K562 (cell line): ENCODE results near the gene HRH3. TPM values are rescaled to one million over a fixed set of nuclear protein-coding genes. Genes with fewer than 3 reads are reported as not detected.
A peak's percentile ranks its signal among the peaks of the same experiment; 100 is the strongest.

Experiments
- AFF4 ChIP-seq: sonication (generic); formaldehyde crosslinking; IDR thresholded peaks from 2 replicates; pipeline ENCODE4 v1.8.0; 2023; ENCODE audit warnings: mild to moderate bottlenecking, missing genetic modification reagents
- BCOR ChIP-seq: fragments of 450-650 bp; IDR thresholded peaks from 2 replicates; pipeline ENCODE4 v1.6.1; 2016
- CHD1 ChIP-seq: fragments of 200-600 bp; sonication (generic); IDR thresholded peaks from one replicate; pipeline ENCODE4 v1.6.1; 2012; ENCODE audit warnings: mild to moderate bottlenecking, moderate library complexity, low read length, inconsistent platforms
- ELF2 ChIP-seq: fragments of 250-450 bp; sonication (Bioruptor Pico); IDR thresholded peaks from 2 replicates; pipeline ENCODE4 v1.5.0; 2021; ENCODE audit warnings: mild to moderate bottlenecking
- FOS ChIP-seq: IDR thresholded peaks from 3 replicates; pipeline ENCODE4 v1.6.1; 2011; ENCODE audit not compliant: insufficient read length; ENCODE audit errors: extremely low read depth
- FOXA3 ChIP-seq, 2 experiments: fragments of 450-650 bp in 1 of 2; sonication (generic) in 1 of 2; formaldehyde crosslinking; IDR thresholded peaks in 1 of 2; conservative IDR thresholded peaks in 1 of 2; 2 replicates each; pipeline versions ENCODE4 v1.4.0 to v1.8.0; 2020 to 2022; ENCODE audit warnings: mild to moderate bottlenecking in 2 of 2, missing genetic modification reagents in 1 of 2
- GATAD2A ChIP-seq: fragments of 450-650 bp; IDR thresholded peaks from 2 replicates; pipeline ENCODE4 v1.6.1; 2017
- KAT2B ChIP-seq: IDR thresholded peaks from one replicate; pipeline ENCODE4 v1.6.1; 2012; ENCODE audit warnings: low read depth, mild to moderate bottlenecking, control low read depth, inconsistent platforms, low read length, moderate library complexity
- KLF6 ChIP-seq: fragments of 250-450 bp; sonication (Bioruptor Pico); IDR thresholded peaks from 2 replicates; pipeline ENCODE4 v1.4.0; 2020; ENCODE audit warnings: mild to moderate bottlenecking, moderate library complexity, borderline replicate concordance
- MAZ ChIP-seq, 2 experiments: fragments of 450-650 bp in 1 of 2; sonication (generic) in 1 of 2; formaldehyde crosslinking; IDR thresholded peaks in 1 of 2; conservative IDR thresholded peaks in 1 of 2; 2 replicates each; pipeline versions ENCODE4 v1.4.0 to v1.5.0; 2020; ENCODE audit warnings: mild to moderate bottlenecking in 1 of 2, missing genetic modification reagents in 1 of 2
- NCOA2 ChIP-seq, 2 experiments: fragments of 450-650 bp; IDR thresholded peaks; 2 replicates each; pipeline ENCODE4 v1.6.1; 2018; ENCODE audit warnings: mild to moderate bottlenecking in 2 of 2, moderate library complexity in 1 of 2; ENCODE audit not compliant: partially characterized antibody in 2 of 2
- NFATC3 ChIP-seq: fragments of 450-650 bp; IDR thresholded peaks from 2 replicates; pipeline ENCODE4 v1.6.1; 2017; ENCODE audit warnings: mild to moderate bottlenecking
- NFE2L1 ChIP-seq: fragments of 450-650 bp; IDR thresholded peaks from 2 replicates; pipeline ENCODE4 v1.6.1; 2016; ENCODE audit warnings: missing genetic modification characterization, low read depth, mild to moderate bottlenecking, missing compliant biosample characterization, moderate library complexity, borderline replicate concordance
- RUNX1 ChIP-seq: sonication (generic); IDR thresholded peaks from 2 replicates; pipeline ENCODE4 v1.6.1; 2016; ENCODE audit warnings: antibody characterized with exemption, low read depth
- TCFL5 ChIP-seq: fragments of 250-450 bp; sonication (Bioruptor Pico); conservative IDR thresholded peaks from 2 replicates; pipeline ENCODE4 v1.6.1; 2021; ENCODE audit warnings: mild to moderate bottlenecking, moderate library complexity, matching md5 sums
- TEAD4 ChIP-seq, 2 experiments: sonication (generic) in 1 of 2; formaldehyde crosslinking in 1 of 2; IDR thresholded peaks; 2 replicates each; pipeline versions ENCODE4 v1.6.1 to v1.8.0; 2012 to 2022; ENCODE audit warnings: borderline replicate concordance in 1 of 2, inconsistent platforms in 1 of 2, low read length in 1 of 2, mild to moderate bottlenecking in 1 of 2, missing genetic modification reagents in 1 of 2
- WHSC1 ChIP-seq: IDR thresholded peaks from one replicate; pipeline ENCODE4 v1.6.1; 2012; ENCODE audit warnings: low read length, control low read depth, inconsistent platforms
- YY1 ChIP-seq, 3 experiments: IDR thresholded peaks; 2 replicates each; pipeline ENCODE4 v1.6.1; 2011; ENCODE audit warnings: low read length in 2 of 3, mild to moderate bottlenecking in 2 of 3, moderate library complexity in 2 of 3, borderline replicate concordance in 1 of 3, control low read depth in 1 of 3, low read depth in 1 of 3; ENCODE audit not compliant: insufficient read depth in 3 of 3, insufficient replicate concordance in 2 of 3, control insufficient read depth in 1 of 3, insufficient read length in 1 of 3; ENCODE audit errors: extremely low read depth in 1 of 3
- ZKSCAN1 ChIP-seq: fragments of 150-350 bp; IDR thresholded peaks from 2 replicates; pipeline ENCODE4 v1.6.1; 2016; ENCODE audit warnings: low read depth, low read length
- ZNF398 ChIP-seq: fragments of 250-450 bp; sonication (Bioruptor Pico); IDR thresholded peaks from 2 replicates; pipeline ENCODE4 v1.8.0; 2021; ENCODE audit warnings: moderate library complexity, mild to moderate bottlenecking, inconsistent platforms
- polyA plus RNA-seq, 8 experiments: library from polyadenylated mRNA; depleted of rRNA in 4 of 8; stranded (reverse) in 5 of 8; unstranded in 3 of 8; fragments of >200 nt; fragmentation: Nextera tagmentation in 2 of 8; fragmentation: Illumina TruSeq in 1 of 8; extraction: Ambion mirVana in 2 of 8; extraction: Trizol in 1 of 8; gene quantifications; 2 replicates each; pipeline versions ENCODE4 v1.2.1 to v1.2.3, GENCODE V29; 2011 to 2014; ENCODE audit warnings: inconsistent platforms in 1 of 8, missing spikeins in 1 of 8
- total RNA-seq, 7 experiments: library from RNA; depleted of rRNA in 6 of 7; stranded (reverse); fragments of >200 nt in 6 of 7; fragmentation: Illumina TruSeq in 2 of 7; extraction: Trizol in 2 of 7; gene quantifications; 2 replicates each; pipeline versions ENCODE4 v1.2.1 to v1.2.3, GENCODE V29; 2011 to 2021; ENCODE audit warnings: low replicate concordance in 1 of 7

HRH3 gene
- total and polyA plus RNA-seq, 9 of the 15 experiments (the other 6 are each of a cell fraction or from before 2014, with no cell fraction given): not detected

GRCh38 chr20:62182469-62183425, 37.3 kb downstream of the HRH3 start, which contains the start of gene MTG2 (continued):
- TF ChIP-seq AFF4 (no peak; the same call in 1 of the 2 replicates), NCOA2 (IDR thresholded peaks at IDR 0.05; ENCODE audit: partially characterized antibody in 2 of 2) (no peak), NFATC3 (no peak), KLF6 (CRISPR knock-in tag) (no peak), RUNX1 (no peak), TEAD4 (IDR thresholded peaks at IDR 0.05; ENCODE audit: low read length) (no peak), TEAD4 (CRISPR knock-in tag; IDR thresholded peaks at IDR 0.05; ENCODE audit: borderline replicate concordance) (no peak), MAZ (CRISPR knock-in tag; conservative IDR thresholded peaks at IDR 0.05 in 1 of 2, IDR thresholded peaks at IDR 0.05 in 1 of 2) (peak; percentile 79 to 86; a peak in 3 of 4 replicates), CHD1 (peak; percentile 46), GATAD2A (no peak), BCOR (peak; percentile 68), WHSC1 (no peak), ZNF398 (CRISPR knock-in tag) (no peak), NFE2L1 (tag) (no peak), ZKSCAN1 (peak; percentile 39; the same call in 1 of the 2 replicates), ELF2 (CRISPR knock-in tag) (peak; percentile 83), FOXA3 (CRISPR knock-in tag; conservative IDR thresholded peaks at IDR 0.05 in 1 of 2, IDR thresholded peaks at IDR 0.05 in 1 of 2) (peak in 1 of 2 experiments; percentile 34; a peak in 1 of 4 replicates), KAT2B (no peak), FOS (no peak), YY1 (IDR thresholded peaks at IDR 0.05; ENCODE audit: borderline replicate concordance in 1 of 3, control insufficient read depth in 1 of 3, extremely low read depth in 1 of 3, insufficient read depth in 3 of 3, insufficient read length in 1 of 3, insufficient replicate concordance in 2 of 3, low read depth in 1 of 3, low read length in 2 of 3) (peak in 2 of 3 experiments; percentile 72 to 74), TCFL5 (CRISPR knock-in tag) (no peak)
